CD4-positive, alpha-beta T cell treated with Interferon gamma for 1 hour (primary cell): ENCODE data around the gene AGAP3.

Experiments
- DNase-seq: peaks from one replicate; pipeline ENCODE4 v3.0.0-alpha.2; 2020

AGAP3 gene

GRCh38 chr7:151074817-151075661, 11.2 kb upstream of the AGAP3 start:
- no peak for DNase-seq

GRCh38 chr7:151075662-151075971, 10.7 kb upstream of the AGAP3 start:
- DNase-seq, result no peak

GRCh38 chr7:151075978-151076426, 10.3 kb upstream of the AGAP3 start:
- DNase-seq, result no peak

- no peak for DNase-seq
Measured at GRCh38 chr7:151076863-151077704, 9.2 kb upstream of the AGAP3 start.

GRCh38 chr7:151077705-151078232, 8.5 kb upstream of the AGAP3 start:
- no peak for DNase-seq

- DNase-seq, result no peak
Measured at GRCh38 chr7:151078233-151079040, 7.8 kb upstream of the AGAP3 start.

- no peak for DNase-seq
Measured at GRCh38 chr7:151079199-151079910, 6.9 kb upstream of the AGAP3 start.

- DNase-seq, result no peak
Measured at GRCh38 chr7:151080067-151080521, 6.2 kb upstream of the AGAP3 start.

- DNase-seq, result peak; percentile 89
Measured at GRCh38 chr7:151080522-151081169, 5.6 kb upstream of the AGAP3 start, which contains the start of gene FASTK. Gene FASTK, minus strand, starts transcription at chr7:151080809. Its CDS starts 43 bp downstream, at chr7:151080766.

- DNase-seq, result no peak
Measured at GRCh38 chr7:151081170-151082101, 4.8 kb upstream of the AGAP3 start.

GRCh38 chr7:151082141-151083070, 3.9 kb upstream of the AGAP3 start:
- DNase-seq, result no peak

GRCh38 chr7:151083071-151083823, 3.0 kb upstream of the AGAP3 start, which contains the start of gene TMUB1:
Gene TMUB1, minus strand, starts transcription at chr7:151083493. Its CDS starts 930 bp downstream, at chr7:151082563.
- DNase-seq, result peak; percentile 88

- DNase-seq, result no peak
Measured at GRCh38 chr7:151083824-151084160, 2.5 kb upstream of the AGAP3 start.

GRCh38 chr7:151085329-151085690, 965 bp upstream of the AGAP3 start:
- no peak for DNase-seq

GRCh38 chr7:151086802-151087244, 548 bp downstream of the AGAP3 start:
- no peak for DNase-seq

GRCh38 chr7:151087245-151088018, 1.2 kb downstream of the AGAP3 start:
- peak; percentile 43 for DNase-seq
